NCI-H1436 treated with DMSO at 0.1 percent for 48 hours (cell line): Measurements from ENCODE around the gene UCK1.

Experiments
- DNase-seq: peaks from one replicate; lab custom pipeline; 2025; lab: John Stamatoyannopoulos, UW

UCK1 gene

GRCh38 chr9:131496844-131497405 lies 34.1 kb downstream of the UCK1 start:
- no peak for DNase-seq

- no peak for DNase-seq
Measured at GRCh38 chr9:131495785-131496184, 35.3 kb downstream of the UCK1 start.

GRCh38 chr9:131494296-131494870 lies 36.7 kb downstream of the UCK1 start:
- no peak for DNase-seq

GRCh38 chr9:131492070-131492469 lies 39.0 kb downstream of the UCK1 start:
- no peak for DNase-seq

- no peak for DNase-seq
Measured at GRCh38 chr9:131491001-131491710, 39.9 kb downstream of the UCK1 start.

- no peak for DNase-seq
Measured at GRCh38 chr9:131490514-131490913, 40.5 kb downstream of the UCK1 start.

GRCh38 chr9:131487621-131488031 lies 43.4 kb downstream of the UCK1 start:
- DNase-seq, result no peak

GRCh38 chr9:131487001-131487400 lies 44.1 kb downstream of the UCK1 start:
- DNase-seq, result no peak

- no peak for DNase-seq
Measured at GRCh38 chr9:131485728-131486422, 45.2 kb downstream of the UCK1 start.

GRCh38 chr9:131485206-131485605 lies 45.9 kb downstream of the UCK1 start:
- no peak for DNase-seq

GRCh38 chr9:131484560-131485185 lies 46.4 kb downstream of the UCK1 start:
- no peak for DNase-seq

GRCh38 chr9:131484051-131484445 lies 47.0 kb downstream of the UCK1 start:
- DNase-seq, result no peak

- DNase-seq, result no peak
Measured at GRCh38 chr9:131483319-131484050, 47.6 kb downstream of the UCK1 start.

- DNase-seq, result no peak
Measured at GRCh38 chr9:131482343-131483006, 48.6 kb downstream of the UCK1 start.

- no peak for DNase-seq
Measured at GRCh38 chr9:131481441-131482342, 49.4 kb downstream of the UCK1 start.

- no peak for DNase-seq
Measured at GRCh38 chr9:131480258-131480657, 50.8 kb downstream of the UCK1 start.

- no peak for DNase-seq
Measured at GRCh38 chr9:131478911-131479310, 52.2 kb downstream of the UCK1 start.

- DNase-seq, result no peak
Measured at GRCh38 chr9:131478421-131478868, 52.6 kb downstream of the UCK1 start.

GRCh38 chr9:131477816-131478419 lies 53.1 kb downstream of the UCK1 start:
- no peak for DNase-seq

- DNase-seq, result no peak
Measured at GRCh38 chr9:131477367-131477766, 53.7 kb downstream of the UCK1 start.
